SK-N-SH (cell line): Measurements from ENCODE around the gene SLC22A4. TPM values are rescaled to one million over a fixed set of nuclear protein-coding genes. Genes with fewer than 3 reads are reported as not detected.

ENCODE experiments used
- CTCF ChIA-PET: fragments of 300-600, 350-600 bp; formaldehyde crosslinking; extraction: SDS; loops from one replicate; lab custom pipeline; 2021; lab: Yijun Ruan, JAX
- POLR2A ChIA-PET: fragments of 350-600 bp; sonication (Branson Sonifier 250); formaldehyde crosslinking; extraction: SDS; loops from one replicate; lab custom pipeline; 2020; ENCODE audit warnings: antibody characterized with exemption, inconsistent platforms; lab: Yijun Ruan, JAX
- DNase-seq: peaks from one replicate; pipeline ENCODE4 v3.0.0; 2012
- H2AFZ ChIP-seq: fragments of 200-600 bp; sonication (generic); 2 replicates; pipeline ENCODE4 v1.8.1; 2016; ENCODE audit warnings: antibody characterized with exemption, mild to moderate bottlenecking, low read depth
- H3F3A ChIP-seq: fragments of 200-600 bp; sonication (generic); replicated peaks from 2 replicates; pipeline ENCODE3; 2016; ENCODE audit warnings: antibody characterized with exemption, mild to moderate bottlenecking; ENCODE audit not compliant: insufficient read depth
- H3K27ac ChIP-seq, 2 experiments: fragments of 200-500 bp in 1 of 2; fragments of 200-600 bp in 1 of 2; sonication (Bioruptor generic) in 1 of 2; sonication (generic), shearing (Covaris generic) in 1 of 2; 2 replicates each; pipeline versions ENCODE4 v1.5.1 to v1.6.1; 2014 to 2016; ENCODE audit warnings: low read depth in 2 of 2, inconsistent platforms in 1 of 2, low read length in 1 of 2, mild to moderate bottlenecking in 1 of 2, mixed read lengths in 1 of 2
- H3K27me3 ChIP-seq: fragments of 200-600 bp; sonication (generic), shearing (Covaris generic); 2 replicates; pipeline ENCODE4 v1.6.1; 2016; ENCODE audit warnings: mixed run types; ENCODE audit not compliant: insufficient read depth
- H3K36me3 ChIP-seq, 2 experiments: fragments of 200-500 bp in 1 of 2; fragments of 200-600 bp in 1 of 2; sonication (Bioruptor generic) in 1 of 2; sonication (generic) in 1 of 2; replicated peaks in 1 of 2; 2 replicates each; pipeline versions ENCODE3 to v1.5.1; 2014 to 2016; ENCODE audit warnings: low read length in 1 of 2, mild to moderate bottlenecking in 1 of 2; ENCODE audit not compliant: insufficient read depth in 2 of 2, control insufficient read depth in 1 of 2
- H3K4me1 ChIP-seq, 2 experiments: fragments of 200-500 bp in 1 of 2; fragments of 200-600 bp in 1 of 2; sonication (Bioruptor generic) in 1 of 2; sonication (generic), shearing (Covaris generic) in 1 of 2; 2 replicates each; pipeline versions ENCODE4 v1.5.1 to v1.6.1; 2014 to 2016; ENCODE audit warnings: low read depth in 1 of 2, low read length in 1 of 2, mixed run types in 1 of 2; ENCODE audit not compliant: insufficient read depth in 2 of 2, control insufficient read depth in 1 of 2
- H3K4me2 ChIP-seq: fragments of 200-600 bp; sonication (generic), shearing (Covaris generic); 2 replicates; pipeline ENCODE4 v1.6.1; 2017; ENCODE audit warnings: mixed run types
- H3K4me3 ChIP-seq, 2 experiments: fragments of 200-500 bp in 1 of 2; fragments of 200-600 bp in 1 of 2; sonication (Bioruptor generic) in 1 of 2; sonication (generic), shearing (Covaris generic) in 1 of 2; 2 replicates each; pipeline versions ENCODE4 v1.5.1 to v1.8.1; 2014 to 2016; ENCODE audit warnings: low read depth in 2 of 2, inconsistent platforms in 1 of 2, low read length in 1 of 2, mild to moderate bottlenecking in 1 of 2, mixed read lengths in 1 of 2, moderate library complexity in 1 of 2
- H3K79me2 ChIP-seq: fragments of 200-600 bp; sonication (generic); 2 replicates; pipeline ENCODE4 v1.8.1; 2017; ENCODE audit warnings: mild to moderate bottlenecking; ENCODE audit not compliant: insufficient read depth
- H3K9ac ChIP-seq: fragments of 200-600 bp; sonication (generic); 2 replicates; pipeline ENCODE4 v1.6.1; 2017; ENCODE audit warnings: mixed run types
- H3K9me2 ChIP-seq: fragments of 200-600 bp; sonication (generic); 2 replicates; pipeline ENCODE4 v1.6.1; 2017; ENCODE audit warnings: mixed run types
- H3K9me3 ChIP-seq: fragments of 200-600 bp; sonication (generic); 2 replicates; pipeline ENCODE4 v1.6.1; 2017; ENCODE audit warnings: mixed run types, mild to moderate bottlenecking, moderate library complexity
- H4K20me1 ChIP-seq: fragments of 200-600 bp; sonication (generic); 2 replicates; pipeline ENCODE4 v1.6.1; 2017; ENCODE audit warnings: mild to moderate bottlenecking, mixed run types; ENCODE audit not compliant: insufficient read depth
- CHD2 ChIP-seq: fragments of 150-350 bp; IDR thresholded peaks from 2 replicates; pipeline ENCODE4 v1.6.1; 2018; ENCODE audit warnings: low read length; ENCODE audit not compliant: partially characterized antibody
- EP300 ChIP-seq, 2 experiments: IDR thresholded peaks; 2 replicates each; pipeline versions ENCODE4 v1.4.0 to v1.6.1; 2012; ENCODE audit warnings: borderline replicate concordance in 1 of 2, low read depth in 1 of 2, low read length in 1 of 2
- EZH2phosphoT487 ChIP-seq: fragments of 200-600 bp; sonication (generic); IDR thresholded peaks from 2 replicates; pipeline ENCODE4 v1.6.1; 2017; ENCODE audit warnings: low read depth, mixed run types, mild to moderate bottlenecking, antibody characterized with exemption, moderate library complexity, borderline replicate concordance
- FOXJ3 ChIP-seq: sonication (generic); formaldehyde crosslinking; IDR thresholded peaks from 2 replicates; pipeline ENCODE4 v1.5.1; 2020; ENCODE audit warnings: mild to moderate bottlenecking, missing genetic modification reagents
- FOXM1 ChIP-seq: IDR thresholded peaks from 2 replicates; pipeline ENCODE4 v1.4.0; 2012; ENCODE audit warnings: low read depth, mild to moderate bottlenecking
- GABPA ChIP-seq: IDR thresholded peaks from 2 replicates; pipeline ENCODE4 v1.4.0; 2012; ENCODE audit warnings: low read depth, mild to moderate bottlenecking
- IRF3 ChIP-seq: fragments of 150-350 bp; IDR thresholded peaks from 2 replicates; pipeline ENCODE4 v1.6.1; 2016; ENCODE audit warnings: mild to moderate bottlenecking, low read depth, low read length
- JUND ChIP-seq: IDR thresholded peaks from 2 replicates; pipeline ENCODE4 v1.4.0; 2012
- NFIC ChIP-seq: IDR thresholded peaks from 2 replicates; pipeline ENCODE4 v1.4.0; 2012; ENCODE audit warnings: borderline replicate concordance
- NRF1 ChIP-seq: IDR thresholded peaks from 2 replicates; pipeline ENCODE4 v1.6.1; 2012; ENCODE audit warnings: low read depth, mild to moderate bottlenecking, low read length
- POLR2AphosphoS5 ChIP-seq: IDR thresholded peaks from 2 replicates; pipeline ENCODE4 v1.6.1; 2012; ENCODE audit warnings: low read depth, low read length
- REST ChIP-seq: IDR thresholded peaks from 2 replicates; pipeline ENCODE4 v1.6.1; 2012; ENCODE audit warnings: mild to moderate bottlenecking, low read depth, low read length, moderate library complexity
- RFX5 ChIP-seq: IDR thresholded peaks from 2 replicates; pipeline ENCODE4 v1.6.1; 2012; ENCODE audit warnings: mild to moderate bottlenecking, improper control_type of control experiment, low read length
- SMC3 ChIP-seq: IDR thresholded peaks from 2 replicates; pipeline ENCODE4 v1.6.1; 2012; ENCODE audit warnings: low read depth, low read length, improper control_type of control experiment
- TAF1 ChIP-seq: IDR thresholded peaks from 2 replicates; pipeline ENCODE4 v1.6.1; 2012; ENCODE audit warnings: low read depth, mild to moderate bottlenecking, low read length, moderate library complexity, borderline replicate concordance
- TCF12 ChIP-seq: IDR thresholded peaks from 2 replicates; pipeline ENCODE4 v1.4.0; 2012
- TEAD4 ChIP-seq: IDR thresholded peaks from 2 replicates; pipeline ENCODE4 v1.4.0; 2012; ENCODE audit warnings: mild to moderate bottlenecking, borderline replicate concordance; ENCODE audit not compliant: insufficient read depth
- USF2 ChIP-seq: fragments of 150-350 bp; IDR thresholded peaks from 2 replicates; pipeline ENCODE4 v1.6.1; 2017; ENCODE audit warnings: antibody characterized with exemption, low read length, low read depth, borderline replicate concordance
- WGBS: methylation state at CpG from one replicate; pipeline ENCODE4 v1.1.6; 2017; ENCODE audit warnings: low lambda C conversion rate; 5-methylcytosine and 5-hydroxymethylcytosine counted together
- polyA plus RNA-seq, 3 experiments: library from polyadenylated mRNA; depleted of rRNA; stranded (reverse); fragments of >200 nt; gene quantifications; 2 replicates each; pipeline ENCODE4 v1.2.3, GENCODE V29; 2012

SLC22A4 gene
- polyA plus RNA-seq, 1 of the 3 experiments (the other 2 are of a cell fraction): 3.3 TPM

- Histone ChIP-seq H3K79me2 (no peaks in the 10 kb centered on the region), H3K9me3 (no peaks in the 10 kb centered on the region), H3K9me2 (no peaks in the 10 kb centered on the region), H3F3A (peaks cover 8% of the 10 kb centered on the region), H3K27me3 (no peaks in the 10 kb centered on the region), H3K9ac (no peak overlapping the region), H3K4me3 (no peak overlapping the region), H3K27ac (no peak overlapping the region; a peak in 1 of 4 replicates), H4K20me1 (no peaks in the 10 kb centered on the region), H3K36me3 (peaks cover 6 to 27% of the 10 kb centered on the region in 2 experiments), H2AFZ (no peak overlapping the region), H3K4me2 (no peak overlapping the region), H3K4me1 (peaks cover 18 to 39% of the 10 kb centered on the region in 2 experiments)
- CTCF ChIA-PET: interaction anchor here (0.7 to 2.5 kb wide), 26 partner anchors 9 to 235 kb away, joined by 3 to 23 read pairs (median 4); partner anchors contain the start of genes P4HA2, PDLIM4, SLC22A4 and SLC22A5
- no peak for DNase-seq
- POLR2A ChIA-PET: interaction anchor here (0.6 kb wide), 1 partner anchor 1933 kb away, joined by 3 read pairs; no protein-coding TSS in a partner anchor
- WGBS: 96% methylated on average over 43 of the region's 77 CpGs
- no peak for TF ChIP-seq NFIC
- no peak for TF ChIP-seq TEAD4
- TF ChIP-seq FOXJ3 (CRISPR knock-in tag): no peak
- no peak for TF ChIP-seq IRF3
- no peak for TF ChIP-seq SMC3
- TF ChIP-seq CHD2: no peak
- no peak for TF ChIP-seq EP300 (IDR thresholded peaks at IDR 0.05; ENCODE audit: borderline replicate concordance in 1 of 2, low read depth in 1 of 2, low read length in 1 of 2)
- TF ChIP-seq USF2: no peak
- no peak for TF ChIP-seq FOXM1
- no peak for TF ChIP-seq TCF12
- TF ChIP-seq NRF1: no peak
- no peak for TF ChIP-seq EZH2phosphoT487
- TF ChIP-seq GABPA: no peak
- TF ChIP-seq REST: no peak
- no peak for TF ChIP-seq TAF1
- TF ChIP-seq RFX5: no peak
- no peak for TF ChIP-seq POLR2AphosphoS5
- TF ChIP-seq JUND: no peak
These were observed 22.6 kb upstream of the SLC22A4 start for GRCh38 chr5:132271251-132272246.
